Transverse colon (tissue), 3 donors: ENCODE results near the gene CPLX1.

Experiments
- EP300 ChIP-seq: sonication (generic); formaldehyde crosslinking; IDR thresholded peaks from one replicate; pipeline ENCODE4 v1.6.1; 2017; ENCODE audit warnings: antibody characterized with exemption, low read depth
- TF ChIP-seq, protein P1 (sequence below), 5 experiments: fragments of 200-600 bp in 3 of 5; fragments of 450-650 bp in 2 of 5; sonication (generic) in 3 of 5; IDR thresholded peaks; 1 replicate in 2 of 5; 2 replicates in 3 of 5; pipeline ENCODE4 v1.5.1; 2016 to 2017; ENCODE audit warnings: antibody characterized with exemption in 5 of 5, inconsistent platforms in 3 of 5, mild to moderate bottlenecking in 2 of 5, moderate library complexity in 1 of 5

DNA sequence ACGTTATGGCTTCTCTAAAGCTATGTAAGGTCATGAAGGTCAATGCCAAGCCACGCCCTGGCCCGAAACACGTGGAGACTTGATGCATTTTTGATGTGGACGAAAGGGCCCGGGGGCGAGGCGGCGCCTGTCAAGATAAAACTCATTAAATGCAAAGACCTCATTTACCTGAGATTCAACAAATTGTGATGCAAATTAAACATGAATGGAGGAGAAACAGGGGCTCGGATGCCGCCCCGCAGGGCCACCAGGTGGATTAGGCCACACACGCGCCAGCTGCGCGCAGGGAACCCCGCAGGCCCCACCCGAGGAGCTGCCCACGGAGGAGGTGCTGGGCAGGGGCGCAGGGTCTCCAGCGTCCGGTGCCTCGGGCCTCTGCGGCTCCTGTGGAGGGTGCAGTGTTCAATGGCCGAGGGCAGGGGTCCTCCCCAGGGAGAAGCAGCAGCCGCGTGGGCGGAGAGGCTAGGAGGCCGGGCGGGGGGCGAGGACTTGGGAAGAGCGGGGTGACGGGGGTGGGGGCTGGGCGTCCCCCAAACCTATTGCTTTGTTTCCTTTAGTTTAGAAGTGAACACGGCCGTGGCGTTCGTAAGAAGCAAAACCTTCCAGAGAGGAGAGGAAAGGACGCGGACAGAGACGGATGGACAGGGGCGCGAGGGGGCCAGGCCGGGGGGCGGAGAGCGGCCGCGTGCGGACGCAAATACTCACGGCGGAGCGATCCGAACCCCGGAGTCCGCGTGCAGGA is 40.4 kb downstream of the CPLX1 start:
- TF ChIP-seq, protein P1, sequence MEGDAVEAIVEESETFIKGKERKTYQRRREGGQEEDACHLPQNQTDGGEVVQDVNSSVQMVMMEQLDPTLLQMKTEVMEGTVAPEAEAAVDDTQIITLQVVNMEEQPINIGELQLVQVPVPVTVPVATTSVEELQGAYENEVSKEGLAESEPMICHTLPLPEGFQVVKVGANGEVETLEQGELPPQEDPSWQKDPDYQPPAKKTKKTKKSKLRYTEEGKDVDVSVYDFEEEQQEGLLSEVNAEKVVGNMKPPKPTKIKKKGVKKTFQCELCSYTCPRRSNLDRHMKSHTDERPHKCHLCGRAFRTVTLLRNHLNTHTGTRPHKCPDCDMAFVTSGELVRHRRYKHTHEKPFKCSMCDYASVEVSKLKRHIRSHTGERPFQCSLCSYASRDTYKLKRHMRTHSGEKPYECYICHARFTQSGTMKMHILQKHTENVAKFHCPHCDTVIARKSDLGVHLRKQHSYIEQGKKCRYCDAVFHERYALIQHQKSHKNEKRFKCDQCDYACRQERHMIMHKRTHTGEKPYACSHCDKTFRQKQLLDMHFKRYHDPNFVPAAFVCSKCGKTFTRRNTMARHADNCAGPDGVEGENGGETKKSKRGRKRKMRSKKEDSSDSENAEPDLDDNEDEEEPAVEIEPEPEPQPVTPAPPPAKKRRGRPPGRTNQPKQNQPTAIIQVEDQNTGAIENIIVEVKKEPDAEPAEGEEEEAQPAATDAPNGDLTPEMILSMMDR (IDR thresholded peaks at IDR 0.05) = no peak
- TF ChIP-seq EP300 = no peak
